AG10803 (cell line): ENCODE results near the gene HEXIM2.

Experiments
- DNase-seq: peaks from one replicate; pipeline ENCODE4 v3.0.0; 2010; ENCODE audit warnings: low read depth
- H3K4me3 ChIP-seq: 2 replicates; pipeline ENCODE4 v1.5.1; 2011; ENCODE audit warnings: mild to moderate bottlenecking, low read length, control low read depth
- CTCF ChIP-seq: conservative IDR thresholded peaks from 2 replicates; pipeline ENCODE4 v1.5.1; 2011; ENCODE audit warnings: mild to moderate bottlenecking, low read length, control low read depth, inconsistent platforms

The HEXIM2 gene

GRCh38 chr17:45128989-45129388, 32.7 kb upstream of the HEXIM2 start:
- no peak overlapping the region for H3K4me3 ChIP-seq
- DNase-seq: no peak
- no peak for TF ChIP-seq CTCF

GRCh38 chr17:45129426-45129939, 32.2 kb upstream of the HEXIM2 start:
- no peak for TF ChIP-seq CTCF
- peak; percentile 80 for DNase-seq
- H3K4me3 ChIP-seq: no peak overlapping the region

- TF ChIP-seq CTCF: no peak
- H3K4me3 ChIP-seq: peak overlapping the region; percentile 86
- DNase-seq: no peak
Measured at GRCh38 chr17:45129940-45130680, 31.6 kb upstream of the HEXIM2 start.

DNA sequence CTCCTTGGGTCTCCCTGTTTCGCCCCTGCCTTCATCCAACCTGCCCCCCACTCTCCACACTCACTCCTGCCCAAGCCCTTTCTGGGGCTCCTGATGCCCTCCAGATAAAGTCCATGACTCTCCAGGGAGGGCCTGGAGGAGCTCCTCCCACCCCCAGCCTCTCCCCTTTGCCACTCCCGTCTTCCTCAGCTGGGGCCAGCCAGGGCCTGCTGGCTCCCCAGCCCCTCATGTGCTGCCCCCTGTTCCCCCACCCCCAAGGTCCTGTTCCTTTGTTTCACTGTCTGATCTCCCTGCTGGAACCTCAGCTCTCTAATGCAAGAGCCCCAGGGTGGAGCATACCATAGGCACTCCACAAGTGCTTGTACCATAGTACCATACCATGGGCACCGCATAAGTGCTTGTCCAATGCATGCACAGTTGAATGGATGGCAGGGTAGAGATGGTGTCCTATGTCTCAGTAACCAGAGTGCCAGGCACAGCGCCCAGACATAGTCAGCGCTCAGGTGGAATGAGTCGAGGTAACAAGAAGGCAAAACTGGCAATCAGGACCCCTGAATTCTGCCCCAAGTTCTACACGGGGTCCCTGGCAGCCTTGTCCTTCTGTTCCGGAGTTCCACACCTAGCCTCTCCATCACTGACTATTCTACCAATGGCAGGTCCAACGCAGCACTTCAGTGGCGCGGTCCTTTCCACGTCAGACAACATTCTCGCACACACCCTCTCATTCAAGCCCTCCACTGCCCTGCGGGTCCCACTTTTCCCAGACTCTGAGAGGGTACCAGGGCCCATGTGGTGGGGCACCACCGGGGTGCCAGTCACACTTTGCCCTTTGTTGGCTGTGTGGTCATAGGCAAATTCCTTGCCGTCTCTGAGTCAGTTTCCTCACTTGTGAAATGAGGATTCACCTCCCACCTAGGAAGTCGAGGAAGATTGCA, 30.7 kb upstream of the HEXIM2 start:
- TF ChIP-seq CTCF: no peak
- no peak for DNase-seq
- H3K4me3 ChIP-seq: peak overlapping the region; percentile 86

- peak overlapping the region; percentile 86 for H3K4me3 ChIP-seq
- DNase-seq: no peak
- peak; percentile 66 for TF ChIP-seq CTCF
Measured at GRCh38 chr17:45131616-45132319, 29.9 kb upstream of the HEXIM2 start.

DNA sequence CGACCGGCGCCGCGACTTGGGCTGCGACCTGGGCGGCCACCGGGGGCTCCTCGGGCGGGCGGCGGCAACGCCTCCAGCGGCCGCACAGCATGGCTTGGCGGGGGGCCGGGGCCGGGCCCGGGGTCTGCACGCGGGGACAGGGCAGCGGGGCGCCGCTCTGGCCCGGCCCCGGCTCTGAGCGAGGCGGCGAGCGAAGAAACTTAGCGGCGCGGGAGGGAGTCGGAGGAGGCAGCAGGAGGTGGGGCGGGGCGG, 29.4 kb upstream of the HEXIM2 start, which contains the start of gene PLCD3:
TSS of gene PLCD3 (minus strand) at position 196 of the 252 bp plus-strand sequence. CDS start at position 91, 105 bp downstream.
- no peak for TF ChIP-seq CTCF
- peak within 1 kb of the TSS; percentile 86 for H3K4me3 ChIP-seq
- DNase-seq: no peak
